ENCODE measurements around the gene KHDRBS2.

KHDRBS2 gene

DNA sequence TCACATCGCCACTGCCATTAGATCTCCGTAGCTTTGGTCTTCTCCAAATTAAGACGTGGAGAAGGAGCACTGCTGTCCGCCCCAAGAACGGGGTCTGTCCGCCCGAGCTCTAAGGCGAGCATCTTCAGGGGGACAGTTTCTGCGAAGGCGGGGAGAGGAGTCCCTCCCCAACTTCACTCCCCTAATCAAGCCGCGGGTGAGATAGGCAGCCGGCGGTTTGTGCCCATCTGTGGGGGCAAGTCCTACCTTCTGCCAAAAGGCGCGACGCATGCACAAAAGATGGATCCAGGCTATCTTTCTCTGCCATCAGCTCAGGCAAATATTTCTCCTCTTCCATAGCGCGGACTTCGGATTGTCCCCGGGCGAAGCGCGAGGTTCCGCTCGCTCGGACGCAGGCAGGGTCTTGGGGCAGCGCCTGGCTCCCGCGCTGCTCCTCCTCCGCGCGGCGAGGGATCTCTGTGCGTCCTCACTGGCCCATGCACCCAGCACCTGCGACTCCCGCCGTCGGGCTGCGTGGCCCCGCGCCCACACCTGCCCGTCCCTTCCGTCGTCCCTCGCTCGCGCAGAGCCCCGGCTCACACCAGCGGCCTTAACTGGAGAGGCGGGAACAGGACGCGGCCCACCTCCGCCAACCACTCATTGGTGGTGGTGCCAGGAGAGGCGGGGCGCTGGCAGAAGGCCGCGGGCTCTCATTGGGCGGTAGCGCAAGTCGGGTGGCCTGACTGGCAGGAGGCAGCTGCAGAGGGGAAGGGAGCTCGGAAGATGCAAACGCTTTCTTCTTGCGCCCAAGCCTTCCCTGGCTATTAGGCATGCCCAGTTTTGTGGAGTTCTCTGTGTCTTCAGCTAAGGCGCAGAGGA lies at the start of gene KHDRBS2:
KHDRBS2 (minus strand) TSS at position 614 of the 858 bp plus-strand sequence.
- peak in 1 of 2 donors; percentile 1 for DNase-seq

DNA sequence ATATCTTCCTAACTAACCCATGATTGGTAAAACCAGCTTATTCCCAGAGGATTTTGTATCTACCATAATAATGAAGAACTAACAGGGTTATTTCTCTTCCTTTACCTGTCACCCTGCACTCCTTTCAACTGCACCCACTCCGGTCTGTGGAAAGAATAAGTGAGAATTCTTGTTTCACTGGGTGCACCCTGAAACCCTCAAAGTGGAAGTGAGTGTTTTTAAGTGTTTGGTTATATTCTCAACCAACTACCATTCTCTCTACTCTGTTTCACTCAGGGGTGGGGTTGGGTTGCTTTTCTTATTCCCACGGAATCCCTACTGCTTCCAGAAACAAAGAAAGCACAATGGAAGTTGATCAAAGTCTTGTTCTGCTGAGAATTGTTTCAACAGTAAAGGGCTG lies 42.6 kb upstream of the KHDRBS2 start:
- no peak for DNase-seq

DNA sequence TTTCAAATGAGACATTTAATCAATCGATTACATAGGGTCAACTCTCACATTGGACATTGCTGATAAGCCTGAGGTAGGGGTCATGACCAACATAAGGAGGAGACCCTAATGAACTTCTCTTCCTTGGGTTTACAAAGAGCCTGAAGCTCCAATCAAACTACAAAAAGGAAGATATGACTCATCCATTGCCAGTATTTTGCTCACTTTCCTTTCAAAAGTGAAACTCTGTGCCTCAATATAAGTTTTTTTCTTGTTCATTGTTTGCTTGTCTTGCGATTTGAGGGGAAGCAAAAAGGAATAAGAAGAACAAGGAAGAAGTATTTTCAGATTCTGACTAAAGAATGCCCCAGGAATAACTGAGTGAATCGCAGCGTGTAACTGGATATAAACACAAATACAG lies 38.8 kb upstream of the KHDRBS2 start:
- no peak for DNase-seq

DNA sequence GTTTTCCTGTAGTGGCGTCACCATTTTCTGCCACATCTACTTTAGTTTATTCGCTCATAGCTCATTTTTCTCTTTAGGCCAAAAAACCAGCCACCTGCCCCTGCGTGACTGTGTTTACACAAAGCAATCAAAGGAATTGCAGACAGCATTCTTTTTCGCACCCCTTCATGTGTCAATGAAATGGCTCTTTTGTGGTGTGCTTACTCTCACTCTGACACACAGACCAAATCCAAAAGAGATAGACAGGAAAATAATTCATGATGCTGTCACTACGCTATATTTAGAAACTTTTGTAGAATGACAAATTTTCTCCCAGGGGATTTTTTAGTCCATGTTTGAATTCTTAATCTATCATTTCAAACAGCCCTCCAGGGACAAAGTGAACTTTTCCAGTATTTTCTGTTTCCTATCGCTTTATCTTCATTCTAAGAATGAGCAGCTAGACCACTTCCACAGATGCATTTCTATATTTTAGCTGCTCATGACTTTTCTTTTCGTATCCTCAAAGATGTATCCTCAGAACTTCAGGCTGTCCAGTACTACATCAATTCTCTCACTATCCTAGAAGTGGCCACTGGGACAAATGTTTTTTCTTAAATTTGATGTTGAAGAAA lies 37.9 kb upstream of the KHDRBS2 start:
- DNase-seq = no peak

DNA sequence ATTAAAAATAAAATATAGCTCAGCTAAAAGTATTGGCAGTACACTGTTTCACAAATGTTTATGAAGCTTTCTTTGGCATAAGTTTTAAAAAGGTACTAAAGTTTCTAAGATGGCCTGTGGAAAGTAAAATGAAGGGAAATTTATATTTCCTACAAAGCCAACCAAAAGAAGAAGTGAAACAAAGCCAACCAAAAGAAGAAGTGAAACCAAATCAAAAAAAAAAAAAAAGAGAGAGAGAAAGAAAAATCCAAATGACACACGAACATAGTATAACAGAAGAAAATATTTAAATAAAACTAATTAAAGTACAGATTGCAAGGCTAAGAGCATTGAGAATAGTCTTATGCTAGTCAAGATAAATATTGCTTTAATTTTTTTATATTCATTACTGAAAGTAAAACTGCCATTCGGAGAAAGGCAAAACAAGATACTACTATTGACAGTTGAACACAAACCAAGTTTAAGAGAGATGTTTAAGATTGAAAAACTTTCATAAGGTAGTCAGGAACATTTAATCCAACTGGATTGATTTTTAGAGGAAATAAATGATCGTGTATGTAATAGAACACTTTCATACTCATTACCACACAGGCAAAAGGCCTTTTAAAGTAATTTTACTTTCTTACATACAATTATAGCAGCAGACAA lies 12.8 kb upstream of the KHDRBS2 start:
- no peak for DNase-seq

DNA sequence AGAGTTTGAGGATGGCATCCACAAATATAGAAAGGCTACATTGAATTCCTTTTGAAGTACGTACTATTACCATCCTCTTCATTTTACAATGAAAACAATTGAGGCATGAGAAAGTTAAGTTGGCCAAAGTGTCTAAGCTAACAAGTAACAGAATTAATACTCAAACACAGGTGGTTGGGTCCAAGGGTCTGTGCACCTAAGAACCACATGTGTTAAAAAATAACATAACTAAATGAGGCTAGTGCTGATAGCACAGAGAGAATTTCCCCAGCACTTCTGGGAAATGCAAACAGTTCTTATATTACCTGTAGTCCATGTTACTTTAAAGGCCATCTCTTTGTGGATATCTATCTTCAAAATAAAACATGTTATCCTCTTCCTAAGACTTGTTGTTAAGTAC lies 10.5 kb upstream of the KHDRBS2 start:
- DNase-seq = no peak

DNA sequence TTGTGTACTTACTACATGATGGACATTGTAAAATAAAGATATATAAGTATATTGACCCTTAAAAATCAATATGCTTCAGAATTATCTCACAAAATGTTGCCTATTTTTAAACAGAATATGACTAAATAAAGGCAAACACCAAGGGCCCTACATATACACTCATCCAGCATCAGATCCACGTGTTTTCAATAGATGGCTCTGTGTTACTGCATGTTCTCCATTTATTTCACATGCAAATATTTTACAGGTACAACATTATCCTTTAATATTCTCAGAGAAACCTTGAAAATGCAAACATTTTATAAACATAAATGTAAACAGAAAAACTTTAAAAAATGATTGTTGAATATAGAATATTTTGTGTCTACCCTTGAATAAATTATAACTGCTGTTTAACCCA lies 2.9 kb upstream of the KHDRBS2 start:
- DNase-seq = no peak

DNA sequence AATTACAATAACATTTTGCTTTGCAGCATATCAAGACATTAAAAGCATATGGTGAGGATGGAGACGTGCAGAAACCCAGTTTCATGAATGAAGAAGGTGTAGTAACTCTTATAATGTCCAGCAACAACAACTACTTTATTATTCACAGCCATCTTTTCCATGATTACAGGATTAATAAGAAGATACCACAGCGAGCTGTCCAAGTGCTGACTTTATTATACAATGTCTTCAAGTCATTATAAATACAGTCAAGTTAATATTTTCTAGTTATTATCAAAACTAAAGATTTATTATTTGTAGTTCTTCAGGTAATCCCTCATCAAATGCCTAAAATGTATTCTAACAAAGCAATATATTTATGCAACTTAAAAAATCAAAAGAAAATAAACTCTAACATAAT lies 2.5 kb upstream of the KHDRBS2 start:
- no peak for DNase-seq

DNA sequence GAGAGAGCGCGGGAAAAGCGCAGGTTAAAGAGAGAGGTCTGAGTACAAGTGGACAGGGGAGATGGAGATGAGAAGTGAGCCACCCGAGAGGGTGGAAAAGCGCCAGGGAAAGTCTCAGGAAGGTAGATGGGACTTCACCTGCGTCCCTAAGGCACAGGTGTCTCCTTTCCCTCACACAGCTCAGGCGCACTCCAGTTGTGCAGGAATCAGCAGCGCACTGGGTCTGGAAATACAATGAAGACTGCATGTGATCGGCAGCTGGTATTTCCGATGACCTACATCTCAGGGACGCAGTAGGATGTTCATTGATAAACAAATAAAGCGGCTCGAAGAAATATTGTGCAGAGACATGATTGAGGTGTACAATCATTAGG lies 432 bp upstream of the KHDRBS2 start:
- no peak for DNase-seq

DNA sequence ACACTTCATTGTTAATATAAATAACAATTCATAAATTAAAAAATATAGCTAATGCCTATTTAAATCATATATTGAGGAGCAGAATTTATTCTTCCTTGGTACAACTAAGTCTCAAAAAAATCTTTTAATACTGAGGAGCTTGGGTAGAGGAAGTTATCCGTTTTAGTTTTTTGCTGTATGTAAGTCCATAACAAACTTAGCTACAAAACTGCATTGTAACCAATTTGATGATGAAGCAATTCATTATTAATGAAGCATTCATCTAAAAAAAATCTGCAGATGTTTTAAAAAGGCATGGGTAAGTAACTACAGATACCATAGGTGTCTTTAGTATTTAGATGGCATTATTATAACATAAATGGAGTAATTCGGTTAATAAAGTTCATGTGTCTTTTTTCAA lies 1.3 kb downstream of the KHDRBS2 start:
- DNase-seq = no peak

DNA sequence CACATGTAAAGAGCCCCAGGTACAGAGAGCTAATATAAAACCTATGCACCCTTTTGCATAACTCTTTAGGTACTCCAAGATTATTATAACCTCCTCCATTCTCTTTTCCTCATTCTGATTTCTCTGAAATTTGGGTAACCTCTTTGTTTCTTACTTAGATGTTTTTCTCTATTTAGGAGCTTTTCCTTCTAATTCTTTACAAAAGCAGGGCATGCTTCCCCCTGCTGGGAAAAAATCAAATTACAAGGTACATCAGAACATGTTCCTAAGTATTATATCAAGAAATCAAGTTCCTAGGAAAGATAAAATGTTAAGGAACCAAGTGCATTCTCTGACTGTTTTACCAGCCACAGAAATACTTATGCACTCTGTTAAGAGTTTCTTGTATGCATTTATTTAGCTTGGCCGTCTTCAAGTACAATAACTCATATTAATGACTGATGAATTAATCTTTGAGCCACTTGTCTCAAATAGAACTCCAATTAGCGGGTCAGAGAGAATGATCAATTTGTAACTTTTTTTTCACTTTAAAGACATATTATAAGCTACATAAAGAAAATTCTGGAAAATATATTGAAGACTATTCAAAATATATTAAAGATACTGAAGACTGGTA lies 2.1 kb downstream of the KHDRBS2 start:
- no peak for DNase-seq

DNA sequence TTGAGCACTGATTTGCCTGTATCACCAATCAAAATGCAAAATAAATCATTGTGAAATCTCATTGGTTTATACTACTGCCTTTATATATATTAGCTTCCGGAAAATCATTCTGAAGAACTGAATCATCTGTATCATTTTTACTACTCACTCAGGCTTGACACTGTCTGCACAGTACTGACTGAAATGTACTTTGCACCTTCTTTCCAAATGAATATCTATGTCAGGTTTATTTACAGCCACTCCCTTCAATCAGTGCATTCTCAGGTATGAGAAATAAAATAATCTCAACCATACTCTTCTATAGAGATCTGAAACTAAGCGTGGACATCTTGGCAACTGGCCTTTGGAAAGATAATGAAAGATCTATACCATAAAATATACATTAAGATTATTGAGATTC lies 2.7 kb downstream of the KHDRBS2 start:
- DNase-seq = no peak

DNA sequence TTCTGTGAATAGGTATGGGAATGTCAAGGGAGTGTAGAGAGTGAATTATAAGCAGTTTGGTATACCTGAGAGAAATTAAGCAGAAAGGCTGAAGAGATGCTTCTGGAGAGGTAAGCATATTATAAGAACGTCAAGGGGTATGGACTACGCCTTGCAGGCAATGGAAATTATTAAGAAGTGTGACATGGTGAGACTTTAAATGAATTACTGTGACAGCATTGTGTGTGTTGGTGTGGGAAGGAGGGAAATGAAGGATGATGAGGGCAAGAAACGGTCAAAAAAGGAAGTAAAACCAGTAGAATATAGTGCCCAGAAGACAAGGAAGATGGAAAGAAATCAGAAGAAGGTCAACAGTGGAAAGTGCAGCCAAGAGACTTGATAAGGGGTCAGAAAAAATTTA lies 5.9 kb downstream of the KHDRBS2 start:
- DNase-seq = no peak

DNA sequence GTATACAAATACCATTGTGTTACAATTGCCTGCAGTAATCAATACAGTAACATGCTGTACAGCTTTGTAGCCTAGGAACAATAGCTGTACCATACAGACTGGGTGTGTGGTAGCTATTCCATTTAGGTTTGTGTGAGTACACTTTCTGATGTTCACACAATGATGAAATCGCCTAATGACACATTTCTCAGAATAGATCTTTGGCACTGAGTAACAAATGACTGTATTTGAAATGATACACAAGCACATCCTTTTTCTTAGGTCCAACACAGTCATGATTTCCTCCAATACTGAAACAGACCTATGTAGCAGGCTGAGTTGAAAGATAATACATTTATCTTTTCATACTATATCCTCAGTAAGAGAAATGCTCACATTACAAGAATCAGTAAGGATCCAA lies 13.9 kb downstream of the KHDRBS2 start:
- no peak for DNase-seq

DNA sequence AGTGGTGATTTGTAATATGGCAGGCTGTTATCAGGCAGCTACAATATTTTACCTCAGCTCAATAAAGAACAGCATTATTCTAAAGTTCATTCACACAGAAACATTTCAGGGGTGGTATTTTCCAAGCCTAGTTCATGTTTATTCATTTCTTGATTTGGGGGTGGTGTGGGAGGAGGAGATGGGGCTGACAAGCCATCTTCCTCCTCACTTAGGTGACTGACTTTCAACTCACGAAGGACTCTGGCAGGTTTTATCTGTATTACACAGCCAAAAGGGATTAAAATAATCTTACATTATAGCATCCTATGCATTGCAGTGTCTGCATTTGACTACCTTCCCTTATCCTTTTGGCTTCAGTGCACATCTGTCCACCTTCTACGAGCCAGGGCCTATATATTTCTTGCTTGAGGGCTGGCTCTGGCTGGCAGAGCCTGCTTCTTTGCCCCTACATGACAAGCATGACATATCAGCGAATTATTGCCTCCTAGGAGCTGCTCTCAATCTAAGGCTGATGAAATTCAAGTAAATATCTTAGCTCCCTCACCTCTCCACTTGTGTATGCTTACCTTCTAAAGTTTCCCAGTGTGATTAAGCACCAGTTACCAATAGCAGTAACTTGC lies 20.0 kb downstream of the KHDRBS2 start:
- no peak for DNase-seq

DNA sequence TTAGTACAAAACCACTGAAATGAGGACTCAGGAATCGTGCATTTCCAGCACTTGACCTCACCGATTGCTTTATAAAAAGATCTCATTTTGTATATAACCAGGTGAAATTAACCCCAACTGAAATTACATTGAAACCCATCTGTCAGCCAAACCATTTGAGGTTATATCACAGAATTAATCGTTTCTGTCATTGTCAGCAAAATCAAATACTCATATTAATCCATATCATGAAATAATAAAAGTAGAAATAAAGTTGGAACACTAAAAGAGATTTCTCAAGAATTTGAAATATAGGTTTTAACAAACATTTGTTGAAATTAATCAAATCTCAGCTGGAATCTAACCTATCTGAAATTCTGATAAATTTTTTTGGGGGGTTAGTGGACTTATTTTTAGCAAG lies 23.7 kb downstream of the KHDRBS2 start:
- DNase-seq = no peak

DNA sequence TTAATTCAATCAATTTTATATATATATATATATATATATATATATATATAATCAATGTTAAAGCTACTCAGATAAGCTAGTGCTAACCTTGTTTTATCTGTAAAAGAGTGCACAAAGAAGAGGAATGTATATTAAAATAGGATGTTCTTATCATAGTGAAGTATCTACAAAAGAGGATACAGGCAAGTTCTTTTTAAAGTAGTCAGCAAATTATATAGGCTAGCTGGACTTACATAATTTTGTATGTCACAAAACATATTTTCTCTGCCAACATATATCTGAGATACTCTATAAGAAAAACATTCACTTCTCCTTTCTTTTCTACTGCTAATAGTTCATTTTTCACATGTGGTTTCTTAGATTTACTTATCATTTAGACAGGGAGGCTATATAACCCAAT lies 39.9 kb downstream of the KHDRBS2 start:
- DNase-seq = no peak

DNA sequence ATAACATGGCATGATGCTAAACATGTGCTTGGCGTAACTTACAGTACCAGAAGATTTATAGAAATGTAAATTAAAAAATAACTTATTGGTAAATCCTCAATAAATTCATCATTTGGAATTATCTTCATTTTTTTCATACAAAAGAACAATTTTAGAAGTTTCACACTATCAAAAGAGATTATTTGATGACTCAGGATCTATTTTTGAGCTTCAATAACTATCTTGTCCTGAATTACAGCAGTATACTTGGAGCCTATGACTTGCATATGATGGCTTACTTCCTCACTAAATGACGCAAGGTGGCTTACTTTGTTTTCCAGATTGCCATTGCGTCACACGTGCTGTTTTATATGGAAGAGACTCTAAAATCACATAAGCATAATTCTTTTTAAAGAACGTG lies 49.2 kb downstream of the KHDRBS2 start:
- no peak for DNase-seq

DNA sequence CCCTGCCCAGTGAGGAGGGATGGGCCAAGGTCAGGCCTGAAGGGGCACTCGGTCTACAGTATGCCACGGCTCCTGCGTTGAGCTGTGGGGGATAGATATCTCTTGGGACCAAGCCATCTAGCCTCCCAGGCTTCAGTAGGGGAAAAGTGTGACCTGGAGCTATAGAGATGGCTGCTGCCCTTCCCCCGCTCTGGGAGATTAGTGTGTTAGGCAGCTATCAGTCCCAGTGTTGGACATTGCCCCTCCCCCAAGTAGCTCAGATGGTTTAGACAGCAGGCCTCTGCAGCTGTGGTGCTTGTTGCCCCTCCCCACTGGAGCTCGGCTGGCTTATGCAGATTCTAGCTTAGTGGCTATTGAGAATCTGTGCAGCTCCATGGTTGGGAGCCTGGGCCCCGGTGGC lies 56.8 kb downstream of the KHDRBS2 start:
- DNase-seq = no peak

DNA sequence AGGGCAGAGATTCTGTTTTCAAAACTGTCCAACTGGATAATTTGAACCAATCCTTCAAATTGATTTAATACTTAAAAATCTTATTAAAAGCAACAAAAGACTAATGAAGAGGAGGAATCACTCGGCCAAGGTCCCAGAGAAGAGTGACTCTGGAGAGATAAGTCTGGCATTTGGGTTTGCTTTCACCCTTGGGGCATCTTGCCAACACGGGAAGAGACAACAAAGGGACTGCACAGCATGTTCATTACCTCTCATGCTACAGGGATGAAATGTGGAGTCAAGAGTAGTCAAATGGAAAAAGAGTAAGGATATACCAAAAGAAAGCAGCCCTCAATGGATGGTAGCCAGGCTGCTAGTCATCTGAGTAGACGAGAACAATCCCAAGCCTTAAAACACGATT lies 68.2 kb downstream of the KHDRBS2 start:
- no peak for DNase-seq

DNA sequence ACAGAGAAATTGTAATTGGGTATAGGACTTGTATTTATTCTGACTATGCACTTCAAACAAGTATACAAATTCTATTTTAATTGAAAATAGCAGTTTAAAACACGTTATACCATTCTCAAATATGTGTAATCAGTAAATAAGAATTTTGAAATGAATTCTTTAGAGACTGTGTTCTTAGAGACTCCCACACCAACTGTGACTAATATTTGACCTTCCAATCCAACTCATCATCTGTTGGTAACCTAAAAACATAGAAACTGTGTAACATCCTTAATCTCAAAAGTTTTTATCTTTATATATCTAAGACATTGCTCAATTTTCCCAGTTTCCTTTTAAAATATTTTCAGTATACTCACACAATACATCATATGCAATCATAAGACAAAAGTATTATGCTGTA lies 83.9 kb downstream of the KHDRBS2 start:
- no peak for DNase-seq

DNA sequence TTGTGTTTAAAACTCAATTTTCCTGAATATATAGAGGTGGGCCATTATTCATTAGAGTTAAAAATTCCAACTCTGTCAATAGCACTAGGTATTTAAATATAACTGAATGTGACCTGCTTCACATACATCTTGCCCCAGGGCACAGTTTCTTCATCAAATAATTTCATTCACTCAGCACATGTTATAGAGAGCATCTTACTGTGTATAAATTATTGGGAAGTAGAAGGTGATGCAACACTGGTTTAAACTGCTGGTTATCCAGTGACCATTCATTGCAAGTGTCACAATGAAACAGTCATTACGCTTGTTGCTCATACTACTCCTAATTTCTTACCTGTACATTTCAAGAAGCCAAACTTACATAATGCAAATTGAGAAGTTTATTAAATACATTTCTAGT lies 93.4 kb downstream of the KHDRBS2 start:
- DNase-seq = no peak

DNA sequence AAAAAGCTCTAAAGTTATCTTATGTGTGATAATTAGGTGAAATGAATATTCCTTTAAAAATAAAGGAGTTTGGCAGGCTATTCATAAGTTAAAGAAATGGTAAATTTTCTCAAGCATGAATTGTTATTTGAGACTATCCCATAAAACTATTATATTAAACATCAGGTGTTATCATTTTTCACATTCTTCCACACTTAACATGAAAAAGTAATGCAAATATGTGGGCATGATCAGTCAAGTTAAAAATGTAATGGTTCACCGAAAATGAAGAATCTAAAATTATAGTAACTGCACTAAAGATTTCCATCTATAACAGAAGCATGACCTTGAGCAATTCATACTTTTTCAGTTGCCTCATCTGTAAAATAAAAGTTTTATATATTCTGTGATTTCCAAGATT lies 110.8 kb downstream of the KHDRBS2 start:
- no peak for DNase-seq

Measured in stimulated activated CD4-positive, alpha-beta T cell treated with anti-CD3 and anti-CD28 coated beads, Interleukin-2, amount 100 ng/mL, for 48 hours (primary cell).